IPS DF 6.9 (cell line): ENCODE measurements around the gene DCAF11.

Source experiments
- DNase-seq: peaks from one replicate; pipeline ENCODE4 v3.0.0-alpha.2; 2013; ENCODE audit warnings: low read depth, low spot score
- H3K27ac ChIP-seq: one replicate; pipeline ENCODE4 v1.5.1; 2013; ENCODE audit warnings: low read length, control low read depth
- H3K27me3 ChIP-seq: 2 replicates; pipeline ENCODE4 v1.6.1; 2013; ENCODE audit warnings: mild to moderate bottlenecking, low read length; ENCODE audit not compliant: control insufficient read depth, insufficient read depth
- H3K36me3 ChIP-seq: 2 replicates; pipeline ENCODE4 v1.6.1; 2013; ENCODE audit warnings: low read length; ENCODE audit not compliant: control insufficient read depth, insufficient read depth
- H3K4me1 ChIP-seq: 2 replicates; pipeline ENCODE4 v1.6.1; 2013; ENCODE audit warnings: low read length; ENCODE audit not compliant: control insufficient read depth, insufficient read depth
- H3K4me3 ChIP-seq: 2 replicates; pipeline ENCODE4 v1.5.1; 2013; ENCODE audit warnings: mild to moderate bottlenecking, low read length
- H3K9me3 ChIP-seq: 2 replicates; pipeline ENCODE4 v1.6.1; 2013; ENCODE audit warnings: low read length, inconsistent platforms; ENCODE audit not compliant: control insufficient read depth, insufficient read depth
- WGBS: extraction: QIAGEN DNeasy Blood & Tissue Kit; methylation state at CpG from one replicate; pipeline ENCODE4 v1.1.7; 2013; ENCODE audit warnings: mixed read lengths, missing lambda C conversion rate; ENCODE audit not compliant: insufficient read length, insufficient coverage; 5-methylcytosine and 5-hydroxymethylcytosine counted together

The DCAF11 gene

DNA sequence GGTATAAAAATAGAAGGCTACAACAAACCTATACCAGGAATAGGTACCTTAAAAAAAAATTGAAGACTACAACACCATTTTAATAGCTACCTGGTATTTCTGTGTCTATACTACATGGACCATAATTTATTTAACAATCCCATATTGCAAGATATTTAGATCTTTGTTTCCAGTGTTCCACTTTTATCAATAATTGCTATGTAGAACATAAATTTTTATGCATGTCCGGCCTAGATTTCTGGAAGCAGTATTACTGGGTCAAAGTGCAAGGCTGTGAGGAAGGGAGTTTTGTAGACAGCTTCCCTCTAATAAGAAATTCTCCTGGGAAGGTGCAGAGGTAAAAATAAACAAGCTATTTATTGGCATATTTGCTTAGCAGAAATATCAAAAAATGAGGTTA lies 4.1 kb upstream of the DCAF11 start:
- Histone ChIP-seq H3K4me3 (no peak overlapping the region), H3K27me3 (no peaks in the 10 kb centered on the region), H3K9me3 (no peaks in the 10 kb centered on the region), H3K4me1 (no peaks in the 10 kb centered on the region), H3K27ac (no peak overlapping the region), H3K36me3 (no peaks in the 10 kb centered on the region)
- no peak for DNase-seq
- WGBS = no CpG with 5 or more reads among the region's 1 CpG

DNA sequence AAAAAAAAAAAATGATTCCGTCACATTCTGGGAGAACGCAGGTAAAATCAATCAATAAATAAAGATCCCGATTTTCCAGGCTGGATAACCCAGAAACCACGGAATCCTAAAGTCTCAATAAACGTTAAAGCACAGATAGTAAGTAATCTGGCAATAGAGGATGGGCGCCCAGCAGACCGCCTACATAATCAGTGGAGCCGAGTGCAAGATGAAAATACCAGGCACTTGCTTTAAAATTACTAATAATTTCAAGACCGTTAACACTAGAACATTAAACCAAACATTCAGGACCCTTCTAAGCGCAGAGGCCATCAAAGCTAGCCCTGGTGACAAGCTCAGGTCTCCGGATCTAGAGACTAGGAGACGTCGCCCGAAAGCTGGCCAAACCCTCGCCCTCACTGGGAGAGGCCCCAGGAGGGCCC lies 1.2 kb upstream of the DCAF11 start:
- DNase-seq = no peak
- H3K4me1 ChIP-seq = no peaks in the 10 kb centered on the region

DNA sequence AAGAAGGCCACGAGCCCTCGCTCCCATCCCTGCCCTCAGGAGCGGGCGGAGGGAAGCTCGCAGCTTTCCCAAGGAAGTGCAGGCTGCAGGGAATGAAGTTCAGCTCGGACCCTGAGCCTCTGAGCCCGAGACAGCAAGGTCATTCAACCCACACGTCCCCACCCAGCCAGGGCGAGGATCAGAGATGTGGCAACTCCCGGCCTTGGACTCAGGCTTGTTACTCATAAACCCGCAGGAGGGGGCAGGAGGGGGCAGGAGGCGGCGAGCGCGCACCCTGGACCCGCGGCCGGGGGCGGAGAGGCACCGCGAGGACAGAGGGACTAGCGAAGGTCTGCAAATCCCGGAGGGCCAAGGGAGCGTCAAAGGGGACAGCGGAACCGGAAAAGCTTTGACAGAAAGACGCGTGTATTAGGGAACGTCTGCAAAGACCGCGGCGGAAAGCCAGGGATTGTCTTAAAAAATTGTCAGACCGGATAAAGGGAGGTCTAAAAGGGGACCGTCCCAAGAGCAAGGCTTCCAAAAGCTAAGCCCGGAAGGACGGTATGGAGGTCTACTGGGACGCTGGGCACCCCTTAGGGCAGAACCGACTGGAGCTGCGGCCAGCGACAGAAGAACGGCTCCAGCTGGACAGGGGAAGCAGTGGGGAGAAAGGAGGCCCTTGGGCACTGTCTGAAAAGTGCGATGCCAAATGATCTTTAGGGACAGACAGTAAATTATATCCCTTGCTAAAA lies 611 bp upstream of the DCAF11 start:
- Histone ChIP-seq H3K4me1 (no peaks in the 10 kb centered on the region), H3K9me3 (no peaks in the 10 kb centered on the region), H3K36me3 (peaks cover 7% of the 10 kb centered on the region; the same call in 1 of the 2 replicates), H3K27ac (no peak overlapping the region), H3K27me3 (no peaks in the 10 kb centered on the region), H3K4me3 (peak overlapping the region; percentile 83)
- DNase-seq = peak; percentile 33
- no CpG with 5 or more reads among the region's 42 CpGs for WGBS

More for the DNA sequence above, 1.2 kb upstream of the DCAF11 start:
- Histone ChIP-seq H3K36me3 (0 out of 2 replicates have a peak, but pooled peaks cover 2% of the 10 kb centered on the region), H3K4me3 (peak overlapping the region; percentile 83), H3K27ac (no peak overlapping the region), H3K27me3 (no peaks in the 10 kb centered on the region), H3K9me3 (no peaks in the 10 kb centered on the region)
- WGBS = no CpG with 5 or more reads among the region's 15 CpGs

DNA sequence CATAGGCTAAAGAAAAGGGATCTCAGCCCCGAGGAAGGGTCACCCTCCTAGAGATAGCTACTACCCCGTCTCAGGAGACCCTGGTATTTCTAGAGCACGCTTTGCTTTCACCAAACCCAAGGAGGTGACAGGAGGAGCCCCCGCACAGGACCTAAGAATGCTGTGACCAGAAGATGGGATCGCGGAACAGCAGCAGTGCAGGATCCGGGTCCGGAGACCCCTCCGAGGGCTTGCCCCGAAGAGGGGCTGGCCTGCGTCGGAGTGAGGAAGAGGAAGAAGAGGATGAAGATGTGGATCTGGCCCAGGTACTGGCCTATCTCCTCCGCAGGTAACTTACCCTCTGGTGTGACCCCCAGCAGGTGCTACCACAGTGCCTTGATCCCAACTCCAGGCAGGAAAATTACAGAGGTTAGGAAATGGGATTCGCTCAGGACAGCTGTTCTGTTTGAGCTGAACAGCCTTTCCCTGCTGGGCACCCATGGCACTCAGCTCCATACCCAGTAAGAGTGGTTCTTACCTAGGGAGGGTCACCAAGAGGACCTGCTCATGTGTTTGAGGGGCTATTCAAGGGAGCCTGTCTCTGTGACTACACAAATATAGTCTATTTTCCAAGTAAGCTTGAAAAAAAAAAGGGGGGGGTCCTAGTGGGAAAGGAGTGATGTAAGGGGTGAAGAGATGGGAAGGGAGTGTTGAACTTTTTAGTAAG lies 998 bp downstream of the DCAF11 start:
- no peak for DNase-seq
- Histone ChIP-seq H3K4me1 (no peaks in the 10 kb centered on the region), H3K27me3 (no peaks in the 10 kb centered on the region), H3K4me3 (peak overlapping the region; percentile 65), H3K27ac (no peak overlapping the region), H3K36me3 (peaks cover 15% of the 10 kb centered on the region; the same call in 1 of the 2 replicates), H3K9me3 (no peaks in the 10 kb centered on the region)
- WGBS = no CpG with 5 or more reads among the region's 14 CpGs

DNA sequence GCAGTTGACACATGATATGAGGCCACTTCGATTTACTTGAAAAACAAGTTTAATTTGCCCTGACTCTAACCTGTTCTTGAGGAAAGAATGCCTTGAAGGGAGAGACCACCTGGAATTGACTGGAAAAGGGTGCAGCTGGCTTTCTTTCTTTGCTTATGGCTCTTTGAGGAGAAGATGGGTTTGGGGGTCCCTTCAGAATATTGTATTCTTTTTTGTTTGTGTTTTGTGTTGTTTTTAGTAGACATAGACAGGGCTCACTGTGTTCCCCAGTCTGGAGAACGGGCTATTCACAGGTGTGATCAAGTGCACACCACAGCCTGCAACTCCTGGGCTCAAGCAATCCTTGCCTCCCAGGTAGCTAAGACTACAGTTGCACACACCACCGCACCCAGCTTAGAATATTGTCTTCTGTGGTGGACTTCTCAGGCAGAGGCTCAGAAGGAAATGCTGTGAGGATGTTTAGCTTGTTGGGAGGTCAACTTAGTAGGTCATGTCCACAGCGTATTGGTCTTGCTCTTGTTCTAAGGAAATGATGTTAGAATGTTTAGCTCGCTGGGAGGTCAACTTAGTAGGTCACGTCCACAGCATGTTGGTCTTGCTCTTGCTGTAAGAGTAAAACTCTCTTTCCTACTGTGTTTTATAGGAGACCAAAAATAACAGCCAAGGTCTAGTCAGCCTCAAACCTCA lies 1.7 kb downstream of the DCAF11 start:
- H3K27me3 ChIP-seq = no peaks in the 10 kb centered on the region
- H3K4me1 ChIP-seq = no peaks in the 10 kb centered on the region
- H3K27ac ChIP-seq = no peak overlapping the region
- no peak for DNase-seq
- H3K9me3 ChIP-seq = no peaks in the 10 kb centered on the region
- H3K36me3 ChIP-seq = peaks cover 19% of the 10 kb centered on the region
- no CpG with 5 or more reads among the region's 6 CpGs for WGBS
- no peak overlapping the region for H3K4me3 ChIP-seq

DNA sequence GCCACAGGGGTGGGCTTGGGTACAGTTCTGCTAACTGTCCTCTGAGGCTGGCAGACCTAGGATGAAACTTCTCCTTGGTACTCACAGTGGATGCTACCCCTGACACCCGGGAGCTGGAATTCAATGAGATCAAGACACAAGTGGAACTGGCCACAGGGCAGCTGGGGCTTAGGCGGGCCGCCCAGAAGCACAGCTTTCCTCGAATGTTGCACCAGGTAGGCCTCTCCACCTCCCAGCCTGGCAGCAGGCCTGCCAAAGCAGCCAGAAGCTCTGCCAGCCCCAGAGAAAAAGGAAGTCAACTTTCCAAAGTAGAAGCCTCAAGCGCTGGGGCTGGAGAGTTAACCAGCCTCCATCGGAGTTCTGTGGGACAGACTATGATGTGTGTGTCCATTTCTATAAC lies 2.6 kb downstream of the DCAF11 start:
- no peaks in the 10 kb centered on the region for H3K27me3 ChIP-seq
- H3K4me3 ChIP-seq = no peak overlapping the region
- WGBS = no CpG with 5 or more reads among the region's 6 CpGs
- no peak overlapping the region for H3K27ac ChIP-seq
- DNase-seq = no peak
- H3K4me1 ChIP-seq = no peaks in the 10 kb centered on the region
- H3K9me3 ChIP-seq = no peaks in the 10 kb centered on the region
- H3K36me3 ChIP-seq = peaks cover 20% of the 10 kb centered on the region

DNA sequence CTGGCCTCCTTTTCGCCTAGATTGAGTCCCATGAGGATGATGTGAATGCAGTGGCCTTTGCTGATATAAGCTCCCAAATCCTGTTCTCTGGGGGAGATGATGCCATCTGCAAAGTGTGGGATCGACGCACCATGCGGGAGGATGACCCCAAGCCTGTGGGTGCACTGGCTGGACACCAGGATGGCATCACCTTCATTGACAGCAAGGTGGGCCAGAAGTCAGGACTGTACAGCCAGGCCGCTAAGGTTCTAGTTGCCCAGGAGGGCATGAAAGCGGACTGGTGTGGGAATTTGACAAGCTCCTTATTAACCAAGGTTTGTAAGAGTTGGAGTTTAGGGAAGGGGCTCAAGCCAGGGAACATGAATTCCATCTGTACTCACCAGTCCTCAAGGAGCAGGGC lies 5.1 kb downstream of the DCAF11 start:
- H3K36me3 ChIP-seq = peaks cover 27% of the 10 kb centered on the region
- no CpG with 5 or more reads among the region's 6 CpGs for WGBS

DNA sequence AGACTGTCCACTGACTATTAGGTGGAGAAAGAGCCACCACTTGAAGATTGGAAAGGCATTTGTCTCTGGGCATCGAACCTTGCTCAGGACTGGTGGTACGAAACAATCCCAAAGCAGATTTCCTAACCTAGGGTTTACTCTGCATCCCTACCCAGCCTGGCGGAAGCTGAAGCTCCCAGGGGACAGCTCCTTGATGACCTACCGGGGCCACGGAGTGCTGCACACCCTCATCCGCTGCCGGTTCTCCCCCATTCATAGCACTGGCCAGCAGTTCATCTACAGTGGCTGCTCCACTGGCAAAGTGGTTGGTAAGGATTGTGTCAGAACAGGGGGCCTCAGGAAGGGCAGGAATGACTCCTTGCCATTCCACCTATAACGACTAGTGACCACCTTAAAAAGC lies 6.6 kb downstream of the DCAF11 start:
- no peak overlapping the region for H3K27ac ChIP-seq
- WGBS = no CpG with 5 or more reads among the region's 8 CpGs
- H3K9me3 ChIP-seq = no peaks in the 10 kb centered on the region
- DNase-seq = no peak
- H3K4me1 ChIP-seq = no peaks in the 10 kb centered on the region
- H3K36me3 ChIP-seq = peaks cover 27% of the 10 kb centered on the region
- no peaks in the 10 kb centered on the region for H3K27me3 ChIP-seq
- no peak overlapping the region for H3K4me3 ChIP-seq

More for the DNA sequence above, 5.1 kb downstream of the DCAF11 start:
- DNase-seq = no peak
- H3K27me3 ChIP-seq = no peaks in the 10 kb centered on the region
- no peak overlapping the region for H3K4me3 ChIP-seq
- no peaks in the 10 kb centered on the region for H3K4me1 ChIP-seq
- no peaks in the 10 kb centered on the region for H3K9me3 ChIP-seq
- no peak overlapping the region for H3K27ac ChIP-seq

DNA sequence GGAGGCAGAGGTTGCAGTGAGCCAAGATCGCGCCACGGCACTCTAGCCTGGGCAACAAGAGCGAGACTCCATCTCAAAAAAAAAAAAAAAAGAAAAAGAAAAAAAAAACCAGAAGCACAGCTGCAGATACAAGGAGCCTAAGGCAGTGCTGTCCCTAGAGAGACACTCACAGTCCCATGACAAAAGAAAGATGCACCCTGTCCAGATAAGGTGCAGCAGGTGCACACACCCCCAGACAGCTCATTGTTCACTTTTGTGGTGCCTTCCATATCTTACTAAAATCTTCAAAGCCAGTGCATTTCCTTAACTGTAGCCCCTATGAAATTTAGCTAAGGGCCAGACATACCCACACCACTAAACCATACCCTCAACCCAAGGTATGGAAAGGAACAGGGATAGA lies 7.8 kb downstream of the DCAF11 start:
- Histone ChIP-seq H3K27me3 (no peaks in the 10 kb centered on the region), H3K4me1 (no peaks in the 10 kb centered on the region), H3K9me3 (no peaks in the 10 kb centered on the region), H3K4me3 (no peak overlapping the region), H3K27ac (no peak overlapping the region), H3K36me3 (peaks cover 27% of the 10 kb centered on the region)
- WGBS = no CpG with 5 or more reads among the region's 4 CpGs
- no peak for DNase-seq

DNA sequence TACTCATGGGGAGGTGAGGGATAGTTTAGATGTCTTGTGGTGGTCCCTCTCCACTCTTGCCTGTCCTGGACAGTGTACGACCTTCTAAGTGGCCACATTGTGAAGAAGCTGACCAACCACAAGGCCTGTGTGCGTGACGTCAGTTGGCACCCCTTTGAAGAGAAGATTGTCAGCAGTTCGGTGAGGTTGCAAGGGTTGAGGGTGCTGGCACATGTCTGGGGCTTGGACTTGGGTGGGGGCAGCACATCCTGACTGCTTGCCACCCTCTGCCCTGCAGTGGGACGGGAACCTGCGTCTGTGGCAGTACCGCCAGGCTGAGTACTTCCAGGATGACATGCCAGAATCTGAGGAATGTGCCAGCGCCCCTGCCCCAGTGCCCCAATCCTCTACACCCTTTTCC lies 8.3 kb downstream of the DCAF11 start:
- DNase-seq = no peak
- Histone ChIP-seq H3K4me3 (no peak overlapping the region), H3K27me3 (no peaks in the 10 kb centered on the region), H3K4me1 (no peaks in the 10 kb centered on the region), H3K36me3 (peaks cover 27% of the 10 kb centered on the region), H3K27ac (no peak overlapping the region), H3K9me3 (no peaks in the 10 kb centered on the region)
- no CpG with 5 or more reads among the region's 8 CpGs for WGBS
